Body of pancreas (tissue), 4 donors: Measurements from ENCODE around the gene TPST1.
"Not testable (repeated sequence)": the region's sequence is repeated elsewhere in the genome, so short reads cannot be mapped to it uniquely, and the experiment has no call there.

Experiments used
- POLR2A ChIP-seq, 3 donors: fragments of 450-650 bp; IDR thresholded peaks; one replicate each; pipeline ENCODE4 v1.6.1; 2016; ENCODE audit warnings: antibody characterized with exemption in 3 of 3, mild to moderate bottlenecking in 2 of 3
- TF ChIP-seq, protein P1 (sequence below), 7 experiments: fragments of 450-650 bp in 4 of 7; fragments of 200-600 bp in 3 of 7; sonication (generic) in 3 of 7; IDR thresholded peaks; one replicate each; pipeline ENCODE4 v1.5.1; 2016 to 2019; ENCODE audit warnings: antibody characterized with exemption in 7 of 7

DNA sequence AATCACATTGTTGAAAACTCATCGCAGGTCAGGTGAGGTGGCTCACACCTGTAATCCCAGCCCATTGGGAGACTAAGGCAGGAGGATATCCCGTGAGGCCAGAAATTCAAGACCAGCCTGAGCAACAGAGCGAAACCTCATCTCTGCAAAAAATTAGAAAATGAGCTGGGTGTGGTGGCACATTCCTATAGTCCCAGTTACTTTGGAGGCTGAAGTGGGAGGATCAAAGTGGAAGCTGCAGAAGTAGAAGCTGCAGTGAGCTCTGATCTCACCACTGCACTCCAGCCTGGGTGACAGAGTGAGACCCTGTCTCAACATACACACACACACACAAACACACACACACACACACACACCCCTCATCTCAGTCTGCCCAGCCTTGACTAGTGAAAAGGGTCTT, 190.9 kb downstream of the TPST1 start:
- TF ChIP-seq, protein P1, sequence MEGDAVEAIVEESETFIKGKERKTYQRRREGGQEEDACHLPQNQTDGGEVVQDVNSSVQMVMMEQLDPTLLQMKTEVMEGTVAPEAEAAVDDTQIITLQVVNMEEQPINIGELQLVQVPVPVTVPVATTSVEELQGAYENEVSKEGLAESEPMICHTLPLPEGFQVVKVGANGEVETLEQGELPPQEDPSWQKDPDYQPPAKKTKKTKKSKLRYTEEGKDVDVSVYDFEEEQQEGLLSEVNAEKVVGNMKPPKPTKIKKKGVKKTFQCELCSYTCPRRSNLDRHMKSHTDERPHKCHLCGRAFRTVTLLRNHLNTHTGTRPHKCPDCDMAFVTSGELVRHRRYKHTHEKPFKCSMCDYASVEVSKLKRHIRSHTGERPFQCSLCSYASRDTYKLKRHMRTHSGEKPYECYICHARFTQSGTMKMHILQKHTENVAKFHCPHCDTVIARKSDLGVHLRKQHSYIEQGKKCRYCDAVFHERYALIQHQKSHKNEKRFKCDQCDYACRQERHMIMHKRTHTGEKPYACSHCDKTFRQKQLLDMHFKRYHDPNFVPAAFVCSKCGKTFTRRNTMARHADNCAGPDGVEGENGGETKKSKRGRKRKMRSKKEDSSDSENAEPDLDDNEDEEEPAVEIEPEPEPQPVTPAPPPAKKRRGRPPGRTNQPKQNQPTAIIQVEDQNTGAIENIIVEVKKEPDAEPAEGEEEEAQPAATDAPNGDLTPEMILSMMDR (IDR thresholded peaks at IDR 0.05): not testable (repeated sequence)
- not testable (repeated sequence) for TF ChIP-seq POLR2A (IDR thresholded peaks at IDR 0.05)
